Smooth muscle cell (in vitro differentiated cells): ENCODE results near the gene DAP3. TPM values are rescaled to one million over a fixed set of nuclear protein-coding genes. Genes with fewer than 3 reads are reported as not detected.

Source experiments
- DNase-seq: peaks from one replicate; lab custom pipeline; 2025; ENCODE audit not compliant: unreplicated experiment; lab: John Stamatoyannopoulos, UW
- H2AFZ ChIP-seq: fragments of 200-600 bp; sonication (generic); 2 replicates; pipeline ENCODE4 v1.6.0; 2016; ENCODE audit warnings: antibody characterized with exemption, low read depth, mild to moderate bottlenecking
- H3F3A ChIP-seq: fragments of 200-600 bp; sonication (generic); 2 replicates; pipeline ENCODE4 v1.6.0; 2017; ENCODE audit warnings: antibody characterized with exemption, low read depth
- H3K27ac ChIP-seq: fragments of 200-600 bp; sonication (generic); 2 replicates; pipeline ENCODE4 v1.5.1; 2016; ENCODE audit warnings: low read depth, mild to moderate bottlenecking
- H3K27me3 ChIP-seq: fragments of 200-600 bp; sonication (generic); 2 replicates; pipeline ENCODE4 v1.6.1; 2016; ENCODE audit warnings: low read depth, mild to moderate bottlenecking
- H3K36me3 ChIP-seq: fragments of 200-600 bp; sonication (generic); 2 replicates; pipeline ENCODE4 v1.5.1; 2016; ENCODE audit warnings: low read depth
- H3K4me1 ChIP-seq: fragments of 200-600 bp; sonication (generic); 2 replicates; pipeline ENCODE4 v1.5.1; 2016; ENCODE audit warnings: low read depth
- H3K4me2 ChIP-seq: fragments of 200-600 bp; sonication (generic); 2 replicates; pipeline ENCODE4 v1.6.0; 2016; ENCODE audit warnings: mild to moderate bottlenecking
- H3K4me3 ChIP-seq: fragments of 200-600 bp; sonication (generic); 2 replicates; pipeline ENCODE4 v1.5.1; 2016; ENCODE audit warnings: mild to moderate bottlenecking
- H3K79me2 ChIP-seq: fragments of 200-600 bp; sonication (generic); 2 replicates; pipeline ENCODE4 v1.6.0; 2016; ENCODE audit warnings: low read depth, mild to moderate bottlenecking
- H3K9ac ChIP-seq: fragments of 200-600 bp; sonication (generic); 2 replicates; pipeline ENCODE4 v1.6.0; 2016; ENCODE audit warnings: low read depth
- H3K9me3 ChIP-seq: fragments of 200-600 bp; sonication (generic); replicated peaks from 2 replicates; pipeline ENCODE4 v1.5.1; 2016; ENCODE audit warnings: low read depth
- H4K20me1 ChIP-seq: fragments of 200-600 bp; sonication (generic); 2 replicates; pipeline ENCODE4 v1.6.0; 2016; ENCODE audit warnings: low read depth
- CTCF ChIP-seq: fragments of 200-600 bp; sonication (generic); IDR thresholded peaks from 2 replicates; pipeline ENCODE4 v1.5.1; 2017; ENCODE audit warnings: borderline replicate concordance, mild to moderate bottlenecking, antibody characterized with exemption; ENCODE audit not compliant: insufficient read depth, poor library complexity, severe bottlenecking
- WGBS: methylation state at CpG from one replicate; pipeline ENCODE4 v1.1.7; 2016; ENCODE audit warnings: low lambda C conversion rate; 5-methylcytosine and 5-hydroxymethylcytosine counted together
- polyA plus RNA-seq: library from polyadenylated mRNA; unstranded; fragments of >200 nt; fragmentation: Nextera tagmentation; extraction: Ambion mirVana; gene quantifications from 2 replicates; pipeline ENCODE4 v1.2.1, GENCODE V29; 2016
- total RNA-seq: library from RNA; depleted of rRNA; stranded (reverse); fragments of >200 nt; gene quantifications from 2 replicates; pipeline ENCODE4 v1.2.3, GENCODE V29; 2014

Gene DAP3
- total and polyA plus RNA-seq, 2 experiments from 2014 or later = 61.2 to 86.3 TPM

GRCh38 chr1:155688324-155689080 is 389 bp upstream of the DAP3 start, which contains the start of gene YY1AP1:
YY1AP1 (minus strand) TSS chr1:155688774; CDS start chr1:155680436, 8,338 bp downstream.
- Histone ChIP-seq H3K9ac (peak within 1 kb of the TSS; percentile 100), H3K27me3 (no peaks in the 10 kb centered on the region), H3K4me2 (peak within 1 kb of the TSS; percentile 79), H3K27ac (peak within 1 kb of the TSS; percentile 100), H3K4me1 (peaks cover 17% of the 10 kb centered on the region), H4K20me1 (peaks cover 35% of the 10 kb centered on the region), H3K36me3 (no peaks in the 10 kb centered on the region), H3K4me3 (peak within 1 kb of the TSS; percentile 100), H3K9me3 (no peaks in the 10 kb centered on the region), H3K79me2 (peaks cover 86% of the 10 kb centered on the region), H2AFZ (peak within 1 kb of the TSS; percentile 100), H3F3A (no peaks in the 10 kb centered on the region)
- TF ChIP-seq CTCF = no peak
- under 1% methylated on average over 54 of the region's 81 CpGs for WGBS
- DNase-seq = peak; percentile 95

GRCh38 chr1:155691992-155692528 is 3.2 kb downstream of the DAP3 start:
- no peak for TF ChIP-seq CTCF
- Histone ChIP-seq H4K20me1 (peaks cover 21% of the 10 kb centered on the region), H3K27ac (no peak overlapping the region), H3K36me3 (no peaks in the 10 kb centered on the region), H3K4me3 (no peak overlapping the region), H2AFZ (no peak overlapping the region), H3K9ac (no peak overlapping the region), H3K27me3 (no peaks in the 10 kb centered on the region), H3K79me2 (peaks cover 87% of the 10 kb centered on the region), H3K4me1 (peaks cover 10% of the 10 kb centered on the region), H3K4me2 (no peak overlapping the region), H3K9me3 (no peaks in the 10 kb centered on the region), H3F3A (no peaks in the 10 kb centered on the region)
- DNase-seq = no peak
- WGBS = 80% methylated on average over 8 of the region's 8 CpGs

GRCh38 chr1:155694167-155694566 is 5.3 kb downstream of the DAP3 start:
- no peaks in the 10 kb centered on the region for H3K9me3 ChIP-seq
- no peak for TF ChIP-seq CTCF
- H3K4me2 ChIP-seq = no peak overlapping the region
- peaks cover 10% of the 10 kb centered on the region for H3K4me1 ChIP-seq
- H3K9ac ChIP-seq = no peak overlapping the region
- WGBS = 85% methylated on average over 7 of the region's 7 CpGs
- H3K27ac ChIP-seq = no peak overlapping the region
- no peaks in the 10 kb centered on the region for H3F3A ChIP-seq
- no peak overlapping the region for H3K4me3 ChIP-seq
- no peaks in the 10 kb centered on the region for H3K36me3 ChIP-seq
- H3K27me3 ChIP-seq = no peaks in the 10 kb centered on the region
- DNase-seq = no peak
- peaks cover 39% of the 10 kb centered on the region for H4K20me1 ChIP-seq
- peaks cover 100% of the 10 kb centered on the region for H3K79me2 ChIP-seq
- H2AFZ ChIP-seq = no peak overlapping the region

GRCh38 chr1:155695072-155695471 is 6.2 kb downstream of the DAP3 start:
- Histone ChIP-seq H4K20me1 (peaks cover 48% of the 10 kb centered on the region), H3K4me1 (peaks cover 6% of the 10 kb centered on the region), H3K4me3 (no peak overlapping the region), H3K79me2 (peaks cover 100% of the 10 kb centered on the region), H3K27ac (no peak overlapping the region), H2AFZ (no peak overlapping the region), H3K36me3 (no peaks in the 10 kb centered on the region), H3K9me3 (no peaks in the 10 kb centered on the region), H3K27me3 (no peaks in the 10 kb centered on the region), H3F3A (no peaks in the 10 kb centered on the region), H3K9ac (no peak overlapping the region), H3K4me2 (no peak overlapping the region)
- DNase-seq = no peak
- 96% methylated on average over 4 of the region's 4 CpGs for WGBS
- no peak for TF ChIP-seq CTCF
